GM12878 (cell line): ENCODE measurements around the gene SPOCK1.

Experiments used
- ATF7 ChIP-seq: fragments of 450-650 bp; IDR thresholded peaks from 2 replicates; pipeline ENCODE4 v1.6.1; 2016; ENCODE audit warnings: low read depth, mild to moderate bottlenecking
- BRCA1 ChIP-seq: IDR thresholded peaks from 2 replicates; pipeline ENCODE4 v1.6.1; 2011; ENCODE audit warnings: low read depth, low read length, improper control_type of control experiment
- POLR2A ChIP-seq: IDR thresholded peaks from 2 replicates; pipeline ENCODE4 v1.6.1; 2011; ENCODE audit warnings: low read depth, mild to moderate bottlenecking, low read length
- SIN3A ChIP-seq: IDR thresholded peaks from 2 replicates; pipeline ENCODE4 v1.6.1; 2012; ENCODE audit warnings: low read depth, low read length, improper control_type of control experiment
- SMC3 ChIP-seq: IDR thresholded peaks from 2 replicates; pipeline ENCODE4 v1.6.1; 2011; ENCODE audit warnings: low read length, improper control_type of control experiment, borderline replicate concordance
- TBL1XR1 ChIP-seq: IDR thresholded peaks from 2 replicates; pipeline ENCODE4 v1.6.1; 2012; ENCODE audit warnings: low read depth, low read length, improper control_type of control experiment
- TF ChIP-seq, protein P1 (sequence below): IDR thresholded peaks from 2 replicates; pipeline ENCODE4 v1.6.1; 2012; ENCODE audit warnings: mild to moderate bottlenecking, low read depth, low read length
- TF ChIP-seq, protein P2 (sequence below): fragments of 450-650 bp; IDR thresholded peaks from 2 replicates; pipeline ENCODE4 v1.6.1; 2016; ENCODE audit warnings: mild to moderate bottlenecking
- TF ChIP-seq, protein P3 (sequence below): fragments of 450-650 bp; IDR thresholded peaks from 2 replicates; pipeline ENCODE4 v1.6.1; 2016; ENCODE audit warnings: mild to moderate bottlenecking, moderate library complexity, borderline replicate concordance
- TF ChIP-seq, protein P4 (sequence below), 3 experiments: IDR thresholded peaks in 2 of 3; conservative IDR thresholded peaks in 1 of 3; 2 replicates each; pipeline ENCODE4 v1.5.1; 2011; ENCODE audit warnings: low read depth in 3 of 3, low read length in 3 of 3, mild to moderate bottlenecking in 3 of 3, control low read depth in 2 of 3, moderate library complexity in 2 of 3, inconsistent platforms in 1 of 3, mixed read lengths in 1 of 3; ENCODE audit not compliant: control insufficient read depth in 2 of 3, insufficient read depth in 1 of 3; ENCODE audit errors: extremely low read depth in 1 of 3

DNA sequence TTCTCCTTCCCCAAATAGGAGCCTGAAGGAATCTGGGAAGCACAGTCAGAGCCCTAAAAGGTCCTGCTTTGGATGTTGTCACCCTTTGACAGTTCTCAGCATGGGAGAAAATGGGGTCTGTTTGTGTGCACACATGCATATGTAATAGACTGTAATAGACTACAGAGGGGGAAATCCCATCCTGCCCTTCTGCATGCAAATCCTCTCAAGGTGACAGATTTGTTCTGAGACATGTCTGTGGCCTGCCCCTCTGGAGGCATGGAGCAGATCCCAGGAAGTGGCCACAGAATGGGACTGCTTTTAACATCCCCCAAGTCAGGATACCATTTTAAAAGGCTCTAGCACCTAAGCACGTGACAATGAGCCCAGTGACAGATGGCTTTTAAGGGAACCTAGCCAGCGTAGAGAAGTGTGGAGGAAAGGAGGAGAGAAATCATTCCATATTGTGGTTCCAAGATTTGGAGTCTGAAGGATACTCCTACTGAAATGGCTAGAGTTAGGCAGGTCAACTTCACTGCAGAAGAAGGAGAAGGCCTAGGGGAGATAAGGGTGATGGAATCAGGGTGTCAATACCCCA lies 483.5 kb downstream of the SPOCK1 start:
- TF ChIP-seq SMC3 (no peak), TBL1XR1 (no peak), ATF7 (no peak), POLR2A (no peak), SIN3A (no peak), BRCA1 (no peak)
- TF ChIP-seq, protein P1, sequence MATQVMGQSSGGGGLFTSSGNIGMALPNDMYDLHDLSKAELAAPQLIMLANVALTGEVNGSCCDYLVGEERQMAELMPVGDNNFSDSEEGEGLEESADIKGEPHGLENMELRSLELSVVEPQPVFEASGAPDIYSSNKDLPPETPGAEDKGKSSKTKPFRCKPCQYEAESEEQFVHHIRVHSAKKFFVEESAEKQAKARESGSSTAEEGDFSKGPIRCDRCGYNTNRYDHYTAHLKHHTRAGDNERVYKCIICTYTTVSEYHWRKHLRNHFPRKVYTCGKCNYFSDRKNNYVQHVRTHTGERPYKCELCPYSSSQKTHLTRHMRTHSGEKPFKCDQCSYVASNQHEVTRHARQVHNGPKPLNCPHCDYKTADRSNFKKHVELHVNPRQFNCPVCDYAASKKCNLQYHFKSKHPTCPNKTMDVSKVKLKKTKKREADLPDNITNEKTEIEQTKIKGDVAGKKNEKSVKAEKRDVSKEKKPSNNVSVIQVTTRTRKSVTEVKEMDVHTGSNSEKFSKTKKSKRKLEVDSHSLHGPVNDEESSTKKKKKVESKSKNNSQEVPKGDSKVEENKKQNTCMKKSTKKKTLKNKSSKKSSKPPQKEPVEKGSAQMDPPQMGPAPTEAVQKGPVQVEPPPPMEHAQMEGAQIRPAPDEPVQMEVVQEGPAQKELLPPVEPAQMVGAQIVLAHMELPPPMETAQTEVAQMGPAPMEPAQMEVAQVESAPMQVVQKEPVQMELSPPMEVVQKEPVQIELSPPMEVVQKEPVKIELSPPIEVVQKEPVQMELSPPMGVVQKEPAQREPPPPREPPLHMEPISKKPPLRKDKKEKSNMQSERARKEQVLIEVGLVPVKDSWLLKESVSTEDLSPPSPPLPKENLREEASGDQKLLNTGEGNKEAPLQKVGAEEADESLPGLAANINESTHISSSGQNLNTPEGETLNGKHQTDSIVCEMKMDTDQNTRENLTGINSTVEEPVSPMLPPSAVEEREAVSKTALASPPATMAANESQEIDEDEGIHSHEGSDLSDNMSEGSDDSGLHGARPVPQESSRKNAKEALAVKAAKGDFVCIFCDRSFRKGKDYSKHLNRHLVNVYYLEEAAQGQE: no peak
- TF ChIP-seq, protein P2, sequence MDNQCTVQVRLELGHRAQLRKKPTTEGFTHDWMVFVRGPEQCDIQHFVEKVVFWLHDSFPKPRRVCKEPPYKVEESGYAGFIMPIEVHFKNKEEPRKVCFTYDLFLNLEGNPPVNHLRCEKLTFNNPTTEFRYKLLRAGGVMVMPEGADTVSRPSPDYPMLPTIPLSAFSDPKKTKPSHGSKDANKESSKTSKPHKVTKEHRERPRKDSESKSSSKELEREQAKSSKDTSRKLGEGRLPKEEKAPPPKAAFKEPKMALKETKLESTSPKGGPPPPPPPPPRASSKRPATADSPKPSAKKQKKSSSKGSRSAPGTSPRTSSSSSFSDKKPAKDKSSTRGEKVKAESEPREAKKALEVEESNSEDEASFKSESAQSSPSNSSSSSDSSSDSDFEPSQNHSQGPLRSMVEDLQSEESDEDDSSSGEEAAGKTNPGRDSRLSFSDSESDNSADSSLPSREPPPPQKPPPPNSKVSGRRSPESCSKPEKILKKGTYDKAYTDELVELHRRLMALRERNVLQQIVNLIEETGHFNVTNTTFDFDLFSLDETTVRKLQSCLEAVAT: no peak
- TF ChIP-seq, protein P3, sequence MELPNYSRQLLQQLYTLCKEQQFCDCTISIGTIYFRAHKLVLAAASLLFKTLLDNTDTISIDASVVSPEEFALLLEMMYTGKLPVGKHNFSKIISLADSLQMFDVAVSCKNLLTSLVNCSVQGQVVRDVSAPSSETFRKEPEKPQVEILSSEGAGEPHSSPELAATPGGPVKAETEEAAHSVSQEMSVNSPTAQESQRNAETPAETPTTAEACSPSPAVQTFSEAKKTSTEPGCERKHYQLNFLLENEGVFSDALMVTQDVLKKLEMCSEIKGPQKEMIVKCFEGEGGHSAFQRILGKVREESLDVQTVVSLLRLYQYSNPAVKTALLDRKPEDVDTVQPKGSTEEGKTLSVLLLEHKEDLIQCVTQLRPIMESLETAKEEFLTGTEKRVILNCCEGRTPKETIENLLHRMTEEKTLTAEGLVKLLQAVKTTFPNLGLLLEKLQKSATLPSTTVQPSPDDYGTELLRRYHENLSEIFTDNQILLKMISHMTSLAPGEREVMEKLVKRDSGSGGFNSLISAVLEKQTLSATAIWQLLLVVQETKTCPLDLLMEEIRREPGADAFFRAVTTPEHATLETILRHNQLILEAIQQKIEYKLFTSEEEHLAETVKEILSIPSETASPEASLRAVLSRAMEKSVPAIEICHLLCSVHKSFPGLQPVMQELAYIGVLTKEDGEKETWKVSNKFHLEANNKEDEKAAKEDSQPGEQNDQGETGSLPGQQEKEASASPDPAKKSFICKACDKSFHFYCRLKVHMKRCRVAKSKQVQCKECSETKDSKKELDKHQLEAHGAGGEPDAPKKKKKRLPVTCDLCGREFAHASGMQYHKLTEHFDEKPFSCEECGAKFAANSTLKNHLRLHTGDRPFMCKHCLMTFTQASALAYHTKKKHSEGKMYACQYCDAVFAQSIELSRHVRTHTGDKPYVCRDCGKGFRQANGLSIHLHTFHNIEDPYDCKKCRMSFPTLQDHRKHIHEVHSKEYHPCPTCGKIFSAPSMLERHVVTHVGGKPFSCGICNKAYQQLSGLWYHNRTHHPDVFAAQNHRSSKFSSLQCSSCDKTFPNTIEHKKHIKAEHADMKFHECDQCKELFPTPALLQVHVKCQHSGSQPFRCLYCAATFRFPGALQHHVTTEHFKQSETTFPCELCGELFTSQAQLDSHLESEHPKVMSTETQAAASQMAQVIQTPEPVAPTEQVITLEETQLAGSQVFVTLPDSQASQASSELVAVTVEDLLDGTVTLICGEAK: no peak
- TF ChIP-seq, protein P4, sequence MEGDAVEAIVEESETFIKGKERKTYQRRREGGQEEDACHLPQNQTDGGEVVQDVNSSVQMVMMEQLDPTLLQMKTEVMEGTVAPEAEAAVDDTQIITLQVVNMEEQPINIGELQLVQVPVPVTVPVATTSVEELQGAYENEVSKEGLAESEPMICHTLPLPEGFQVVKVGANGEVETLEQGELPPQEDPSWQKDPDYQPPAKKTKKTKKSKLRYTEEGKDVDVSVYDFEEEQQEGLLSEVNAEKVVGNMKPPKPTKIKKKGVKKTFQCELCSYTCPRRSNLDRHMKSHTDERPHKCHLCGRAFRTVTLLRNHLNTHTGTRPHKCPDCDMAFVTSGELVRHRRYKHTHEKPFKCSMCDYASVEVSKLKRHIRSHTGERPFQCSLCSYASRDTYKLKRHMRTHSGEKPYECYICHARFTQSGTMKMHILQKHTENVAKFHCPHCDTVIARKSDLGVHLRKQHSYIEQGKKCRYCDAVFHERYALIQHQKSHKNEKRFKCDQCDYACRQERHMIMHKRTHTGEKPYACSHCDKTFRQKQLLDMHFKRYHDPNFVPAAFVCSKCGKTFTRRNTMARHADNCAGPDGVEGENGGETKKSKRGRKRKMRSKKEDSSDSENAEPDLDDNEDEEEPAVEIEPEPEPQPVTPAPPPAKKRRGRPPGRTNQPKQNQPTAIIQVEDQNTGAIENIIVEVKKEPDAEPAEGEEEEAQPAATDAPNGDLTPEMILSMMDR (IDR thresholded peaks at IDR 0.05 in 2 of 3, conservative IDR thresholded peaks at IDR 0.05 in 1 of 3; ENCODE audit: control insufficient read depth in 2 of 3, extremely low read depth in 1 of 3, insufficient read depth in 1 of 3, low read depth in 3 of 3, low read length in 3 of 3): no peak
